ENCODE measurements around the gene C1orf198.

Gene C1orf198

DNA sequence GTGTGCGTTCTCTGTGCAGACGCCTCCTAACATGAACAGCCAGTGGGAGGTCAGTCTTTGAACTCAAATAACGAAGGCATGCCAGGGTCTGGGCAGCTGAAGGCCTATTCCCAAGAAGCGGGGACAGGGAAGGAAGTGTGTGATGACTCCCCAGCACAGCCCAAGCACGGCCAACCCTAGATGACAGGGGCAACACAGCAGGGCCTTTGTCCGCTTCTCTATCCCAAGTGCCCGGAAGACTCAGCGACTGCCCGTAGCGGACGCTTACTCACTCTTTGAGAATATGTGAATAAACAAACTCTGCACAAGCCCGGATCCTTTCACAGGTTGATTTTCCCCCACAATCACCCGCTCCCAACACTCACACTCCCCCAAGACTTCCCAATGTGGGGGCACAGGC is 11.2 kb downstream of the C1orf198 start:
- no peak overlapping the region for H3K4me3 ChIP-seq (ENCODE audit: low read depth, low read length)
- TF ChIP-seq, protein P1, sequence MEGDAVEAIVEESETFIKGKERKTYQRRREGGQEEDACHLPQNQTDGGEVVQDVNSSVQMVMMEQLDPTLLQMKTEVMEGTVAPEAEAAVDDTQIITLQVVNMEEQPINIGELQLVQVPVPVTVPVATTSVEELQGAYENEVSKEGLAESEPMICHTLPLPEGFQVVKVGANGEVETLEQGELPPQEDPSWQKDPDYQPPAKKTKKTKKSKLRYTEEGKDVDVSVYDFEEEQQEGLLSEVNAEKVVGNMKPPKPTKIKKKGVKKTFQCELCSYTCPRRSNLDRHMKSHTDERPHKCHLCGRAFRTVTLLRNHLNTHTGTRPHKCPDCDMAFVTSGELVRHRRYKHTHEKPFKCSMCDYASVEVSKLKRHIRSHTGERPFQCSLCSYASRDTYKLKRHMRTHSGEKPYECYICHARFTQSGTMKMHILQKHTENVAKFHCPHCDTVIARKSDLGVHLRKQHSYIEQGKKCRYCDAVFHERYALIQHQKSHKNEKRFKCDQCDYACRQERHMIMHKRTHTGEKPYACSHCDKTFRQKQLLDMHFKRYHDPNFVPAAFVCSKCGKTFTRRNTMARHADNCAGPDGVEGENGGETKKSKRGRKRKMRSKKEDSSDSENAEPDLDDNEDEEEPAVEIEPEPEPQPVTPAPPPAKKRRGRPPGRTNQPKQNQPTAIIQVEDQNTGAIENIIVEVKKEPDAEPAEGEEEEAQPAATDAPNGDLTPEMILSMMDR (IDR thresholded peaks at IDR 0.05; ENCODE audit: control insufficient read depth, extremely low read depth, insufficient read depth), result no peak
- DNase-seq (ENCODE audit: low read depth), result no peak

DNA sequence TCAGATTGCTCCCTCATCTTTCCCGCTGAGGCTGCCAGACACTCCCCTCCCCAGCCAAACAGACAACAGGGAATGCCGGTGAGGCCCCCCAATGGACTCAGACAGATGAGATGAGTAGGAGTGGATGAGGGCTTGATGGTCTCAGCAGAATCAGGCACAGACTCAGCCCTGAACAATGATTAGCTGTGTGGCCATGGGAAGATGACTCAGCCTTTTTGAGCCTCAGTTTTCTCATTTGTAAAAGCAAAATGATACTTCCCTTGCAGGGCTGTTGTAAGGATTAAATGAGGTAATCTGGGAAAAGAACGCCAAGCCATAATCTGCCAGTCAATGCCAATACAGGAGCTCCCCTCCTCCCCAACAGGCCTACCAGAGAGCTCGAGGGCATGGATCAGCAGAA is 12.4 kb downstream of the C1orf198 start:
- no peak for DNase-seq (ENCODE audit: low read depth)
- TF ChIP-seq, protein P1 (IDR thresholded peaks at IDR 0.05; ENCODE audit: control insufficient read depth, extremely low read depth, insufficient read depth), result no peak
- no peak overlapping the region for H3K4me3 ChIP-seq (ENCODE audit: low read depth, low read length)

DNA sequence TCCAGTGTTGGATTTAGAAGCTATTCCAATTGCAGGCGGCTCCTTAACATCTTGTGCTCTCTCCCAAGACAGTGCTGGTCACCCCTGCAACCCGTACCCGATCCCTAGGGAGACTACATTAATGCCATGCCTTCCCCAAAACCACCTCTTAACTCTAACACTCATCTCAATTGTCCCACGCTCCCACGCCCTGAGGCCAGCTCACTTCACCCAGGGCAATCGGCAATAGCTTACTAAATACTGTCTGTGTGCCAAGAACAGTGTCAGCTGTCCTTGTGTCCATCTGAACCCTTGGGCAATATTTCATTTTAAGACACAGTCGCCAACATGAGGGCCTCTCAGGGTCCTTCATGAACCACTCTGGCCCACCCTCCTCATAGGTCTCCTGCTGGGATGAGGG is 13.9 kb downstream of the C1orf198 start:
- no peak for DNase-seq (ENCODE audit: low read depth)
- H3K4me3 ChIP-seq (ENCODE audit: low read depth, low read length), result no peak overlapping the region
- TF ChIP-seq, protein P1 (IDR thresholded peaks at IDR 0.05; ENCODE audit: control insufficient read depth, extremely low read depth, insufficient read depth), result no peak

DNA sequence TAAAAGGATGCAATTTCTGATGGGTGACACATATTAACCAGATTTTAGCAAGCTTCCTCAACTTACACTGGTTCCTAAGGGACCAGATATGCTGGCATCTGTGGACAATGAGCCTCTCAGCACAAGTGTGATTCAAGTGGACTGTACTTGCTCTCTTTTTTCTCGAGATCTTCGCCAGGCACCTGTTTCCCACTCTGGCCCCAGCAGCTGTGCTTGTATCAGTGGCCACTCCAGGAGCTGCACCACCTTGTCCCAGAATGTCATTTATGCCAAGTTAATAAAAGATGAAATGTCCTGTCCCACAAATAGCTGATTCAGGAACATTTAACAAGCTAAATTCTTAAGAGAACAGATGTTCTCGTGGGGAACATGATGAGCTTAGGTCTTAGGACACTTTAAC is 14.6 kb downstream of the C1orf198 start:
- DNase-seq (ENCODE audit: low read depth), result no peak
- TF ChIP-seq, protein P1 (IDR thresholded peaks at IDR 0.05; ENCODE audit: control insufficient read depth, extremely low read depth, insufficient read depth), result no peak
- H3K4me3 ChIP-seq (ENCODE audit: low read depth, low read length), result no peak overlapping the region

DNA sequence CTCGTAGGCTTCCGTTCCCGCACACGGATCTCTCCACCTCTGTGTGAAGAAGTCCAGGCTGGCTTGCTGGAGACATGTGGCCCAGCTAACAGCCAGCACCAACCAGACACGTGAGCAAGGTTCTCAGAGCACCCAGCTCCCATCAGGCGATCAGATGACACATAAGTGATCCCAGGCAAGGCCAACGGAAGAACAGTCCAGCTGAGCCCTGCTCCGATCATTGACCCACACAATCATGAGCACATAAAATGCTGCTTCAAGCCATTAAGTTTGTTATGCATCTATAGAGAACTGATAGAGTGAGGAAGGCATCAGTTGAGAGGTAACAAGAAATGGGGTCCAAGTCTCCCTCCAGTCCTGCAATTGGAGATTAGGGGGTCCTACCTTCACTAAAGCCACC is 15.4 kb downstream of the C1orf198 start:
- TF ChIP-seq, protein P1 (IDR thresholded peaks at IDR 0.05; ENCODE audit: control insufficient read depth, extremely low read depth, insufficient read depth), result no peak
- DNase-seq (ENCODE audit: low read depth), result no peak
- no peak overlapping the region for H3K4me3 ChIP-seq (ENCODE audit: low read depth, low read length)

DNA sequence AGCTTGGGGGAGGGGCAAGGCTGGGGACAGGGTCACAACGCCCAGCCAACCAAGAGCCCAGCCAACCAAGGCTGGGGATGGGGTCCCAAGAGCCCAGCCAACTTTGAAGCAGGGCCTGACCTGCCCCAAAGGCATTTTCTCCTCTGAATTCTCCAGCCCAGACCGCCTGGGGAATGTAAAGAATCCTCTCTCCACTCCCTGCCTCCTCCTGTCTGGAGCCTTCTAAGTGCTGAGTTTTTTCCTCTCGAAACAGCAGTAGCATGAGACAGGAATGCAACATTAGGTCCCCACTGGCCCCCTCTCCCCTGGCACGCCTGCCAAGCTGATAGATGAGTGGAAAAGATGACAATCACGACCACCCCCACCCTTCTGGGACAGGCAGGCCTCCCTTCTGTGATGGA is 17.0 kb downstream of the C1orf198 start:
- TF ChIP-seq, protein P1 (IDR thresholded peaks at IDR 0.05; ENCODE audit: control insufficient read depth, extremely low read depth, insufficient read depth), result no peak
- DNase-seq (ENCODE audit: low read depth), result no peak
- no peak overlapping the region for H3K4me3 ChIP-seq (ENCODE audit: low read depth, low read length)

DNA sequence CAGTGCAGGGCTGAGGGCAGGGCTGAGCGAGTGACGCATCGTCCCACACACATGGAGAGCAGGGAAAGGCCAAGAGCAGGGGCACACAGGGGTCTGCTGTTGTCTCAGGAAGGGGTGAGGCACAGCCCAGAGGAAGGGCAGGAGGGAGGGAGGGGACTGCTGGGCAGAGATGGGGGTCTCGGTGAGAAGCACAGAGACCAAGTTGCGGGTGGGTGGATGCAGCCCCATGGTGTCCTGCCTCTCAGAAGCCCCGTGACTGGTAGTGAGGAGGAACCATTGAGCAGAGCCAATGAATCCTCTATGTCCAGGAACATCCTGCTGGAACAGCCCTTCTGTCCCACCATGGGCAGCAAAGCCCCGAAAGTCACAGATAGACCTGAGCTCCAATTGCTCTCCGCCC is 17.8 kb downstream of the C1orf198 start:
- TF ChIP-seq, protein P1 (IDR thresholded peaks at IDR 0.05; ENCODE audit: control insufficient read depth, extremely low read depth, insufficient read depth), result no peak
- DNase-seq (ENCODE audit: low read depth), result no peak
- no peak overlapping the region for H3K4me3 ChIP-seq (ENCODE audit: low read depth, low read length)
